Stimulated activated naive B cell treated with anti-CD40 and anti-IgM and Interleukin-4, amounts not matched to agents 10 μg/mL and 1 μg/mL and 100 μg/mL, for 72 hours (primary cell): ENCODE measurements around the gene KIF1A.
A peak's percentile ranks its signal among the peaks of the same experiment; 100 is the strongest.

Experiments
- ATAC-seq, 2 donors: fragments of 150-1000 bp; cut with Tn5 transposase; replicated peaks; 2 replicates each; pipeline ENCODE4 v1.10.0; 2021; ENCODE audit warnings: moderate library complexity in 1 of 2
- DNase-seq: peaks from one replicate; pipeline ENCODE4 v3.0.0; 2021
- H3K27ac Mint-ChIP-seq: one replicate; pipeline ENCODE4 v1.8.0; 2022; ENCODE audit warnings: mild to moderate bottlenecking, mixed read lengths
- H3K27me3 Mint-ChIP-seq, 2 donors: one replicate each; pipeline ENCODE4 v1.8.0; 2022; ENCODE audit warnings: mixed read lengths in 2 of 2
- H3K36me3 Mint-ChIP-seq, 2 donors: one replicate each; pipeline ENCODE4 v1.8.0; 2022; ENCODE audit warnings: mixed read lengths in 2 of 2, mild to moderate bottlenecking in 1 of 2
- H3K4me1 Mint-ChIP-seq, 2 donors: one replicate each; pipeline ENCODE4 v1.8.0; 2022; ENCODE audit warnings: mixed read lengths in 2 of 2, mild to moderate bottlenecking in 1 of 2
- H3K4me3 Mint-ChIP-seq, 2 donors: one replicate each; pipeline ENCODE4 v1.8.0; 2022; ENCODE audit warnings: mild to moderate bottlenecking in 2 of 2, mixed read lengths in 2 of 2, moderate library complexity in 1 of 2
- H3K9me3 Mint-ChIP-seq, 2 donors: one replicate each; pipeline ENCODE4 v1.8.0; 2022; ENCODE audit warnings: mixed read lengths in 2 of 2, mild to moderate bottlenecking in 1 of 2

Gene KIF1A

DNA sequence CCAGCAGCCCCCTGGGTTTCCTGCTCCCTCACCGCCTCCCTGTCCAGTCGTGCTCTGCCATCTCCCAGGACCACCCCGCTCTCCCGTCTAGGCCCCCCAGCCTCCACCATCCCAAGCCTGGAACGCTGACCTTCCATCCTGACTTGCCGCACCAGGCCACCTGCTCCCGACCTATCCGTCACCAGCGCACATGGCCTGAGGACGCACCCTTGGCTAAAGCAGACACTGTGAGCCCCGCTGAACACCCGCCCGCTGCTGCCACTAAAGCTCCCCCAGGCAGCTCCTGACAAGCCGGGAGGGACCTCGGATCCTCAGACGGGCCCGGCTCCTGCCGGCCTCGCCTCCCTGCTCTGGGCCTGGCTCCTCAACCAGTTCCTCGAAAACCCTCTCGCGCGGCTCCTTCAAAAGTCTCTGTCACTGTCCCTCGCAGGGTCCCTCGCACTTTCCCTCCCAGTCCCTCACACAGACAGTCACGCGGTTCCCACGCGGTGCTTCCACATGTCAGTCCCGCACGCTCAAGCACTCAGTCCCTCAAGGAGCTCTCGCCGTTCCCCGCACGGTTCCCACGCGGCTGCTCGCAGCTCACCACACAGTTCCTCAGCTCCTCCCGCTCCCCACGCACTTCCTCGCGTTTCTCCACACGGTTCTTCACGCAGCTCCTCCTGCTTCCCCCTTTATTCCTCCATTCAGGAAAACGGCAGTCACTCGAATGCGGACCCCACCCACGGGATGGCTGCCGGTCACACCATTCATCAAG lies 42.4 kb downstream of the KIF1A start:
- Mint-ChIP-seq H3K4me1 (no peaks in the 10 kb centered on the region), H3K27me3 (peaks cover 0 to 5% of the 10 kb centered on the region in 2 donors), H3K4me3 (no peak overlapping the region), H3K9me3 (no peaks in the 10 kb centered on the region), H3K36me3 (no peaks in the 10 kb centered on the region), H3K27ac (no peak overlapping the region)
- no peak for DNase-seq
- ATAC-seq: no peak

- Mint-ChIP-seq H3K36me3 (no peaks in the 10 kb centered on the region), H3K4me1 (no peaks in the 10 kb centered on the region), H3K27me3 (peaks cover 0 to 8% of the 10 kb centered on the region in 2 donors), H3K27ac (no peak overlapping the region), H3K9me3 (no peaks in the 10 kb centered on the region), H3K4me3 (no peak overlapping the region)
- DNase-seq (no peak), ATAC-seq (no peak)
These were observed 44.1 kb downstream of the KIF1A start for GRCh38 chr2:240775905-240776304.

DNA sequence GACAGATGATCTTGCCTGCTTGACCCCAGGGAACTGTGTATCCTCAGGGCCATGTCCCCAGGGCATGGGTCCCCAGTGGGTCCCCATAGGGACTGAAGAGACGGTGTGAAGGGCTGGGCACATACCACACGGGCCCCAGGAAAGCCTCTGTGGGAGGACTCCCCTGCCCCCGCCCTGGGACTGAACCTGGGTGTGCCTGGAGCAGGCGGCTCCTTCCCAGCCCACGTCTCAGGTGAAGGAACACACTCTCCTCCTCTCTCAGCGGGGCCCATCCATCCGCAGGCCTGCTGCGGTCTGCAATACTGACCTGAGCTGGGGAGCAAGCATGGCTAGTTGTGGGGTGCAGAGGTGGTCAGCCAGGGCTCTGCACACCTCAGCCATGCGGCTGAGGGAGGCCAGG lies 45.2 kb downstream of the KIF1A start:
- Mint-ChIP-seq H3K36me3 (no peaks in the 10 kb centered on the region), H3K4me1 (no peaks in the 10 kb centered on the region), H3K9me3 (no peaks in the 10 kb centered on the region), H3K27ac (no peak overlapping the region), H3K4me3 (no peak overlapping the region), H3K27me3 (peaks cover 0 to 12% of the 10 kb centered on the region in 2 donors)
- ATAC-seq: no peak
- DNase-seq: no peak

DNA sequence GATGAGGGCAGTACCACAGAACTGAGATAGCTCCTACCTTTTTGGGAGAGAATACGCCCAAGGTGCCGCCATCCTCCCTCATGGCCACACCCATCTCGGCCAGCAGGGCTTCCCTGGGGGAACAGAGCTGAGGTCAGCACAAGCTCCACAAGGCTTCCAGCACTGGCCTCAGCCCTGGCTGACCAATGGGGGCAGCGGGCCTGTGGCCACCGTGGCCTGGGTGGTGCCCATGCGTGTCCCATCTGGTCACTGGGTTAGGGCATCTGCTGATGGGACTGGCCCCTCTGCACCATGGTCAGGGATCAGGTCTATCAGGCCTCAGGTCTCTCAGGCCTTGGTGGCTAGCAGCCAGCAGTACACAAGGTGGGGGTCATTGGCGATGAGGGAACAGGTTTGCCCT lies 50.9 kb downstream of the KIF1A start:
- DNase-seq (no peak), ATAC-seq (no peak)
- H3K36me3 Mint-ChIP-seq: no peaks in the 10 kb centered on the region
- H3K9me3 Mint-ChIP-seq: no peaks in the 10 kb centered on the region
- no peak overlapping the region for H3K4me3 Mint-ChIP-seq
- H3K4me1 Mint-ChIP-seq: no peaks in the 10 kb centered on the region
- no peak overlapping the region for H3K27ac Mint-ChIP-seq
- peaks cover 0 to 7% of the 10 kb centered on the region in 2 donors for H3K27me3 Mint-ChIP-seq

DNA sequence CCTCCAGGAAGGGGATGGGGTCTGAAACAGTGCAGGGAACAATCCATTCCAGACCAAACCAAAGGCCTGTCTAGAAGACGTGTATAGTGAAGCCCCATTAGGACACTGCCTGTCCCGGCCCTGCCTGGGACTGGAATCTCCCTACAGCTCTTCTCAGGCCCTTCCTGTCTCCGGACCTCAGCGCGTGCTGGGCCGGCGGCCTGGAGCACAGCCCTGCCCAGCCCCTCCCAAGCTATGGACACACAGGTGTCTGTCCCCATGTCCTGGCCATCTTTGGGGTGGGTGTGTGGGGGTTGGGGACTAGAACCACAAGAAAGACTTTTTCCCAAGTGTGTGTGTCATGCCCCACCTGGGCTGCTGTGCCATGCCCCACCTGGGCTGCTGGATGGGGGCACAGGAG lies 51.8 kb downstream of the KIF1A start:
- ATAC-seq: no peak

DNA sequence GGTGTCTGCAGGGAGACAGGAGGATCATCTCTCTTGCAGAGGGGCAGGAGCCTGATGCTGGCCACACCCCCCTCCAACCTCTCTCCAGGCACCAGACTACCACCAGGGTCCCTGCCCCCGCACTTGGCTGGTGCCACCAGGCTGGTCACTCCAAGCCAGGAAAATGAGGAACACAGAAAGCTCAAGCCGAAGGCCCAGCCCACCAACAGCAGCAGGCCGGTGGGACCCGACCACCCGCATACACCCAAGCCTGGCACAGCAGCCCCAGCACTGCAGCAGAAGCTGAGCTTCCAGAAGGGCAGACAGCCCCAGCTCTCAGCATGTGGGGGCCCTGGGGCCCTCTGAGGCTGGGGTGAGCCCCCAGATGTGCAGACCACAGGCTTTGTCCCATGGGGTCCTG lies 52.7 kb downstream of the KIF1A start:
- H3K36me3 Mint-ChIP-seq: no peaks in the 10 kb centered on the region
- H3K4me1 Mint-ChIP-seq: no peaks in the 10 kb centered on the region
- no peak overlapping the region for H3K4me3 Mint-ChIP-seq
- H3K27me3 Mint-ChIP-seq: peaks cover 0 to 7% of the 10 kb centered on the region in 2 donors
- DNase-seq (no peak), ATAC-seq (no peak)
- H3K27ac Mint-ChIP-seq: no peak overlapping the region
- no peaks in the 10 kb centered on the region for H3K9me3 Mint-ChIP-seq

More for the DNA sequence above, 51.8 kb downstream of the KIF1A start:
- H3K36me3 Mint-ChIP-seq: no peaks in the 10 kb centered on the region
- no peaks in the 10 kb centered on the region for H3K9me3 Mint-ChIP-seq
- H3K27me3 Mint-ChIP-seq: peaks cover 0 to 7% of the 10 kb centered on the region in 2 donors
- no peak for DNase-seq
- no peaks in the 10 kb centered on the region for H3K4me1 Mint-ChIP-seq
- no peak overlapping the region for H3K4me3 Mint-ChIP-seq
- H3K27ac Mint-ChIP-seq: no peak overlapping the region

- H3K4me3 Mint-ChIP-seq: no peak overlapping the region
- ATAC-seq (no peak), DNase-seq (no peak)
- H3K36me3 Mint-ChIP-seq: no peaks in the 10 kb centered on the region
- peaks cover 0 to 6% of the 10 kb centered on the region in 2 donors for H3K4me1 Mint-ChIP-seq
- H3K27ac Mint-ChIP-seq: no peak overlapping the region
- H3K27me3 Mint-ChIP-seq: peaks cover 0 to 4% of the 10 kb centered on the region in 2 donors
- H3K9me3 Mint-ChIP-seq: no peaks in the 10 kb centered on the region
These were observed 53.9 kb downstream of the KIF1A start for GRCh38 chr2:240766072-240766471.

DNA sequence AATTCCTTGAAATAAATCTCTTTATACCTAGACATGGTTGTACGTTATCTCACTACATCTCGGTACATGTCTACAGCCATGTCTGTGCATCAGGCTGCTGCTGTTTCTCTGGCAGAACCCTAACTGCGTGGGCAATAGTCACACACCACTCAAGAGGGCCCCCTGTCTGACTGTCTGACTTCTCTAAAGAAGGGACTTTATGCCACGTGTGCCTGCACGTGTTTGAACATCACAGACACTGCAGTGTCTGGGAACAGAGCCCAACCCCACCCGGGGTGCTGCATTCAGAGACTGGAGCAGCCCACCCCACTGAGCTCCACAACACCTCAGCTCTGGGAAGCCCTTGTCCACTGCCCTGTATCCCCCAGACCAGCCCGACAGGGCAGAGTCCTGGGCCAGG lies 55.0 kb downstream of the KIF1A start:
- no peaks in the 10 kb centered on the region for H3K9me3 Mint-ChIP-seq
- no peak overlapping the region for H3K27ac Mint-ChIP-seq
- H3K27me3 Mint-ChIP-seq: peaks cover 0 to 1% of the 10 kb centered on the region in 2 donors
- H3K4me3 Mint-ChIP-seq: no peak overlapping the region
- no peaks in the 10 kb centered on the region for H3K36me3 Mint-ChIP-seq
- H3K4me1 Mint-ChIP-seq: peaks cover 2 to 17% of the 10 kb centered on the region in 2 donors
- DNase-seq (no peak), ATAC-seq (no peak)

DNA sequence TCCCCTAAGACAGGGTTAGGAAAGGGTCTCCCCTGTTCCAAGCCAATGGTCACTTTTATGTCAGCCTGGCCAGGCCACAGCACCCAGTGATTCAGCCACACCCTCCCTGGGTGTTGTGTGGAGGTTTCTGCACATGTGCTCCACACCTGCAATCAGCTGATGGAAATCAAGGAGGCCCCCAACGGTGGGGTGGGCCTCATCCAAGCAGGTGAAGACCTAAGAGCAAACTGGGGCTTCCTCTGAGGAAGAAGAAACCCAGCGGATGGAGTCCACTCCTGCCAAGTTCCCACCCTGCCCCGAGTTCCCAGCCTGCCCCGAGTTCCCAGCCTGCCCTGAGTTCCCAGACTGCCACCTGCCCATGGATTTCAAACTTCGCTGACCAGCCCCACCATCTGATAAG lies 55.4 kb downstream of the KIF1A start:
- no peak for DNase-seq
- no peak for ATAC-seq
- H3K4me3 Mint-ChIP-seq: no peak overlapping the region
- H3K27ac Mint-ChIP-seq: no peak overlapping the region
- peaks cover 3 to 21% of the 10 kb centered on the region in 2 donors for H3K4me1 Mint-ChIP-seq
- no peaks in the 10 kb centered on the region for H3K36me3 Mint-ChIP-seq
- H3K9me3 Mint-ChIP-seq: no peaks in the 10 kb centered on the region
- no peaks in the 10 kb centered on the region for H3K27me3 Mint-ChIP-seq

DNA sequence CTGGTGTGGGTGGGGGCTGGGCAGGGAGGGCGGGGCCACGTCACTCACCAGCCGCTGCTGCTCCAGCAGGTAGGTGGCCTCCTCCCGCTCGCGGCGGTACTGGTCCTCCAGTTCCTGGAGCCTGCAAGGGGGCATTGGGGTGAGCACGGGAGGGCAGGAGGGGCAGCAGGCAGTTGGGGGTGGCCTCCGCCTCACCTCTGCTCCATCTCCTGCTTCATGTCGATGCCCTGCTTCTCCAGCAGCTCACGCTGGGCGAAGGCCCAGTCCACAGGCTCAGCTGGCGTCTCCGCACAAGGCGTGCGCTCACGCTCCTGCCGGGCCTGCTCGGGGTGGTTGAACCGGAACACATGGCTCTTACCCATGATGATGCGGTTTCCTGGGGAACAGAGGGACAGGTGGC lies 57.0 kb downstream of the KIF1A start:
- Mint-ChIP-seq H3K36me3 (no peaks in the 10 kb centered on the region), H3K4me3 (no peak overlapping the region), H3K9me3 (no peaks in the 10 kb centered on the region), H3K27me3 (no peaks in the 10 kb centered on the region), H3K27ac (no peak overlapping the region), H3K4me1 (peaks cover 18 to 37% of the 10 kb centered on the region in 2 donors)
- DNase-seq (no peak), ATAC-seq (no peak)

GRCh38 chr2:240762249-240762648 lies 57.8 kb downstream of the KIF1A start:
- Mint-ChIP-seq H3K27me3 (no peaks in the 10 kb centered on the region), H3K4me3 (no peak overlapping the region), H3K4me1 (peaks cover 18 to 37% of the 10 kb centered on the region in 2 donors), H3K9me3 (no peaks in the 10 kb centered on the region), H3K27ac (no peak overlapping the region), H3K36me3 (no peaks in the 10 kb centered on the region)
- DNase-seq: no peak
- no peak for ATAC-seq

GRCh38 chr2:240760576-240761246 lies 59.3 kb downstream of the KIF1A start:
- no peaks in the 10 kb centered on the region for H3K9me3 Mint-ChIP-seq
- H3K27ac Mint-ChIP-seq: peak overlapping the region; percentile 31
- ATAC-seq (no peak), DNase-seq (no peak)
- H3K4me1 Mint-ChIP-seq: peaks cover 18 to 37% of the 10 kb centered on the region in 2 donors
- no peaks in the 10 kb centered on the region for H3K36me3 Mint-ChIP-seq
- no peak overlapping the region for H3K4me3 Mint-ChIP-seq
- peaks cover 0 to 4% of the 10 kb centered on the region in 2 donors for H3K27me3 Mint-ChIP-seq

DNA sequence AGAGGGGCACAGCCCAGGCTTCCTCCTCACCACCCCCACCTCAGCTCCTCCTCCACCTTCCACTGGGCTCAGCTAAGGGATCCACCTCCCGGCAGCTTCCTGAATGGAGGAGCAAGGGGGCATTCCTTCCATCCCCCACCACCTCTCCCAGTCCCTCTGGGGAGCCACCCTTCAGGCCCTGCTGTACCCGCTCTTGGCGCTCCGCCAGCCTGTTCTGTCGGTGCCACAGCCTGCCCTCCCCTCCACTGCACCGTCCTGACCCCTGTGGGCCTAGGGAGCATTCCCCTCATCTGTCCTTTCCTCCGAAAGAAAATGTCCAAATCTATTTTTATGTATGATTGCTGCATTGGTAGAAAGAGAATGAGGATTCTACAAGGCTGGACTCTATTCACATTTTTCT lies 59.9 kb downstream of the KIF1A start:
- Mint-ChIP-seq H3K4me3 (no peak overlapping the region), H3K9me3 (no peaks in the 10 kb centered on the region)

GRCh38 chr2:240759459-240759858 lies 60.6 kb downstream of the KIF1A start:
- peak; percentile 84 for DNase-seq
- peak; percentile 96 for ATAC-seq
- no peaks in the 10 kb centered on the region for H3K36me3 Mint-ChIP-seq
- H3K27me3 Mint-ChIP-seq: peaks cover 0 to 4% of the 10 kb centered on the region in 2 donors
- no peak overlapping the region for H3K27ac Mint-ChIP-seq
- H3K4me1 Mint-ChIP-seq: peaks cover 18 to 37% of the 10 kb centered on the region in 2 donors
- H3K4me3 Mint-ChIP-seq: peak overlapping the region; percentile 7 to 20
- no peaks in the 10 kb centered on the region for H3K9me3 Mint-ChIP-seq

More for the DNA sequence above, 59.9 kb downstream of the KIF1A start:
- Mint-ChIP-seq H3K36me3 (no peaks in the 10 kb centered on the region), H3K4me1 (peaks cover 18 to 37% of the 10 kb centered on the region in 2 donors), H3K27ac (peak overlapping the region; percentile 31), H3K27me3 (peaks cover 0 to 4% of the 10 kb centered on the region in 2 donors)
- DNase-seq (no peak), ATAC-seq (no peak)

DNA sequence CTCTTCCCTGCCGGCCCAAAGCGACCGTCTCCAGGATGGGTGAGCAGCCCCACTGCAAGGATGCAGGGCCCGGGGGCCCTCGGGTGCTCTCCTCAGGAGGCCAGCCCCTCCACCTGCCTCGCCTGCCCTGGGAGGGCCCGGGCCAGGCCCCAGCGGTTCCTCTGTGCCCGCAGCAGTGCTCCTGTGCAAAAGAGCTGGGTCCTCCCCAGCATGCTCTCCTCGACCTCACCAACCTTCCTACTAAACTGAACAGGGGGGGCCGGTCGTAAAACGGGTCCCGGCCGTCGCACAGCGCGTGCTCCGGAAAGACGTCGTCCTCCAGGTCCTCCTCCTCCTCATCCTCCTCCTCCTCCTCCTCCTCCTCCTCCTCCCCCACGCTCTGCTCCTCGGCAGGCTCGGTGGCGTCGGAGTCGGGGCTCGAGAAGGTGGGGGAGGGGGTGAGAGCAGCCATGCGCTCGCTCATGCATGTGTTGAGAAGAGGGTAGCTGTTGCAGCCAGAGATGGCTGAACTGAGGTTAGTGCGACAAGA lies 62.9 kb downstream of the KIF1A start:
- Mint-ChIP-seq H3K36me3 (no peaks in the 10 kb centered on the region), H3K27me3 (peaks cover 0 to 4% of the 10 kb centered on the region in 2 donors), H3K27ac (no peak overlapping the region), H3K4me1 (peaks cover 18 to 37% of the 10 kb centered on the region in 2 donors), H3K4me3 (no peak overlapping the region), H3K9me3 (no peaks in the 10 kb centered on the region)
- DNase-seq (no peak), ATAC-seq (no peak)
